Upper lobe of left lung (tissue), 6 donors: ENCODE measurements around the gene MAST4. TPM values are rescaled to one million over a fixed set of nuclear protein-coding genes. Genes with fewer than 3 reads are reported as not detected.
"Not testable (repeated sequence)": the region's sequence is repeated elsewhere in the genome, so short reads cannot be mapped to it uniquely, and the experiment has no call there.

Experiments
- ATAC-seq, 2 donors: fragments of 200-7000 bp; cut with Tn5 transposase; one replicate each; pipeline ENCODE4 v1.9.1; 2022; ENCODE audit warnings: mild to moderate bottlenecking in 2 of 2, moderate library complexity in 2 of 2; ENCODE audit not compliant: low FRiP score in 2 of 2
- DNase-seq, 2 donors: peaks; one replicate each; pipeline ENCODE4 v3.0.0-alpha.2; 2019 to 2020
- H3K27ac ChIP-seq, 4 donors: fragments of 200-600 bp; sonication (generic); one replicate each; pipeline ENCODE4 v1.5.1; 2016 to 2019
- H3K27me3 ChIP-seq, 4 donors: fragments of 200-600 bp; sonication (generic); one replicate each; pipeline ENCODE4 v1.5.1; 2017 to 2019
- H3K36me3 ChIP-seq, 4 donors: fragments of 200-600 bp; sonication (generic); one replicate each; pipeline ENCODE4 v1.5.1; 2016 to 2019
- H3K4me1 ChIP-seq, 4 donors: fragments of 200-600 bp; sonication (generic); one replicate each; pipeline ENCODE4 v1.5.1; 2018 to 2019
- H3K4me3 ChIP-seq, 4 donors: fragments of 200-600 bp; sonication (generic); one replicate each; pipeline ENCODE4 v1.5.1; 2017 to 2019; ENCODE audit warnings: mild to moderate bottlenecking in 2 of 4, moderate library complexity in 1 of 4
- H3K9me3 ChIP-seq, 4 donors: fragments of 200-600 bp; sonication (generic); one replicate each; pipeline ENCODE4 v1.5.1; 2018 to 2019
- EP300 ChIP-seq, 4 donors: sonication (generic); formaldehyde crosslinking; IDR thresholded peaks; one replicate each; pipeline ENCODE4 v1.5.1; 2017; ENCODE audit warnings: antibody characterized with exemption in 4 of 4, control low read depth in 2 of 4
- POLR2A ChIP-seq, 4 donors: fragments of 450-650 bp; IDR thresholded peaks; one replicate each; pipeline ENCODE4 v1.5.1; 2016 to 2017; ENCODE audit warnings: antibody characterized with exemption in 4 of 4, mild to moderate bottlenecking in 2 of 4
- POLR2AphosphoS5 ChIP-seq, 2 donors: sonication (generic); formaldehyde crosslinking; IDR thresholded peaks; one replicate each; pipeline ENCODE4 v1.5.1; 2017; ENCODE audit warnings: antibody characterized with exemption in 2 of 2
- WGBS, 2 donors: methylation state at CpG; one replicate each; pipeline ENCODE4 v1.1.5; 2017 to 2018; 5-methylcytosine and 5-hydroxymethylcytosine counted together
- total RNA-seq, 6 donors: library from RNA; depleted of rRNA in 4 of 6; stranded (reverse); fragments of >200 nt in 4 of 6; gene quantifications; one replicate each; pipeline versions ENCODE4 v1.1.0 to v1.2.1, GENCODE V29; 2016 to 2021
- TF ChIP-seq, protein P1 (sequence below), 6 experiments: fragments of 450-650 bp in 4 of 6; fragments of 200-600 bp in 2 of 6; sonication (generic) in 2 of 6; IDR thresholded peaks; one replicate each; pipeline ENCODE4 v1.5.1; 2016 to 2019; ENCODE audit warnings: antibody characterized with exemption in 6 of 6
- donor health status: DM: no; HTN: no; CAD: no; lungs with moderate emphysema.
- donor health status: DM: no; HTN: yes; CAD: no; lungs with severe emphysema.

MAST4 gene
- total RNA-seq, 6 donors from 2014 or later = 44.8 to 229 (median 66.4) TPM

DNA sequence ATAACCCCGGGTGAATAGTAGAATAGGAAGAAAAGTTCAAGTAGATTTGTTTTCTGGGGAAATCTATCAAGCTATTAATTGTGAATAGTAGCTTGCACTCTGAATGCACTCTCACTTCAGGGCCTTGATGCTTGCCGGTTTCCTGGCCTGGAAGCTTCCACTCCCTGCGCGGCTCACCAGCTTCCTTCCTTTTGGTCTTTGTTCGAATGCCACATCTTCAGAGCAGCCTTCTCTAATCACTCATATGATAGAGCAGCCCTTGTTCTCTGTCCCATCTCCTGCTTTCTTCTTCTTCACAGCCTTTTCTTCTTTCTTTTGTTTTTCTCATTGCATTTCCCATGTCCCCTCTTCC lies 146.7 kb downstream of the MAST4 start:
- H3K9me3 ChIP-seq = no peaks in the 10 kb centered on the region
- no peak overlapping the region for H3K4me3 ChIP-seq
- WGBS, 2 donors = 26% methylated on average over 5 of the region's 5 CpGs
- no peaks in the 10 kb centered on the region for H3K36me3 ChIP-seq
- ATAC-seq = no peak
- peak overlapping the region; percentile 55 to 84 (median 72) for H3K27ac ChIP-seq
- DNase-seq = no peak
- H3K4me1 ChIP-seq = peaks cover 15 to 45% (median 19%) of the 10 kb centered on the region in 4 donors
- TF ChIP-seq POLR2A (IDR thresholded peaks at IDR 0.05) = no peak
- TF ChIP-seq POLR2AphosphoS5 (IDR thresholded peaks at IDR 0.05) = no peak
- TF ChIP-seq, protein P1, sequence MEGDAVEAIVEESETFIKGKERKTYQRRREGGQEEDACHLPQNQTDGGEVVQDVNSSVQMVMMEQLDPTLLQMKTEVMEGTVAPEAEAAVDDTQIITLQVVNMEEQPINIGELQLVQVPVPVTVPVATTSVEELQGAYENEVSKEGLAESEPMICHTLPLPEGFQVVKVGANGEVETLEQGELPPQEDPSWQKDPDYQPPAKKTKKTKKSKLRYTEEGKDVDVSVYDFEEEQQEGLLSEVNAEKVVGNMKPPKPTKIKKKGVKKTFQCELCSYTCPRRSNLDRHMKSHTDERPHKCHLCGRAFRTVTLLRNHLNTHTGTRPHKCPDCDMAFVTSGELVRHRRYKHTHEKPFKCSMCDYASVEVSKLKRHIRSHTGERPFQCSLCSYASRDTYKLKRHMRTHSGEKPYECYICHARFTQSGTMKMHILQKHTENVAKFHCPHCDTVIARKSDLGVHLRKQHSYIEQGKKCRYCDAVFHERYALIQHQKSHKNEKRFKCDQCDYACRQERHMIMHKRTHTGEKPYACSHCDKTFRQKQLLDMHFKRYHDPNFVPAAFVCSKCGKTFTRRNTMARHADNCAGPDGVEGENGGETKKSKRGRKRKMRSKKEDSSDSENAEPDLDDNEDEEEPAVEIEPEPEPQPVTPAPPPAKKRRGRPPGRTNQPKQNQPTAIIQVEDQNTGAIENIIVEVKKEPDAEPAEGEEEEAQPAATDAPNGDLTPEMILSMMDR (IDR thresholded peaks at IDR 0.05) = no peak
- no peak for TF ChIP-seq EP300 (IDR thresholded peaks at IDR 0.05)
- no peaks in the 10 kb centered on the region for H3K27me3 ChIP-seq

DNA sequence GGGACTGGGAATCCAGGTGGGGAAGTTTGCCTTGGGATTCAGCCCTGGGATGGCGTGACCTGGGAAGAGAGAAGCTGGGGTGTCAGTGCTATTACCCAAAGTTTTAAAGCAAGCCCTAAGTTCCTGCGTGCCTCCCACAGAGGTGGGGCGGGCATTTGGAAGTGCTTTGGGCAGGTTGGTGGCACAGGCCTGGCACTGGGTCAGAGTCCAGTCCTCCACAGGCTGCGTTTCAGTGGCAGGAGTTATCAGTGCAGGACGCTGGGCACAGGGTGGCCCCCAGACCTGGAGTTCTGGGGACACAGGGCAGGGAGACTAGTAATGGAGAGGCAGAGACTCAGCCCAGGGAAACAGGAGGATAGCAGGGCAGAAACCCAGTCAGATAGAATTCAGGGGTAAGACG lies 147.2 kb downstream of the MAST4 start:
- peak overlapping the region; percentile 55 to 84 (median 72) for H3K27ac ChIP-seq
- no peak for TF ChIP-seq POLR2AphosphoS5 (IDR thresholded peaks at IDR 0.05)
- no peak for TF ChIP-seq POLR2A (IDR thresholded peaks at IDR 0.05)
- TF ChIP-seq EP300 (IDR thresholded peaks at IDR 0.05) = no peak
- TF ChIP-seq, protein P1 (IDR thresholded peaks at IDR 0.05) = no peak
- peaks cover 15 to 45% (median 19%) of the 10 kb centered on the region in 4 donors for H3K4me1 ChIP-seq
- DNase-seq (peak in 1 of 2 donors; percentile 6), ATAC-seq (no peak)
- H3K9me3 ChIP-seq = no peaks in the 10 kb centered on the region
- H3K36me3 ChIP-seq = no peaks in the 10 kb centered on the region
- 83 to 87% methylated on average over 6 of the region's 6 CpGs for WGBS, 2 donors
- no peaks in the 10 kb centered on the region for H3K27me3 ChIP-seq
- H3K4me3 ChIP-seq = no peak overlapping the region

DNA sequence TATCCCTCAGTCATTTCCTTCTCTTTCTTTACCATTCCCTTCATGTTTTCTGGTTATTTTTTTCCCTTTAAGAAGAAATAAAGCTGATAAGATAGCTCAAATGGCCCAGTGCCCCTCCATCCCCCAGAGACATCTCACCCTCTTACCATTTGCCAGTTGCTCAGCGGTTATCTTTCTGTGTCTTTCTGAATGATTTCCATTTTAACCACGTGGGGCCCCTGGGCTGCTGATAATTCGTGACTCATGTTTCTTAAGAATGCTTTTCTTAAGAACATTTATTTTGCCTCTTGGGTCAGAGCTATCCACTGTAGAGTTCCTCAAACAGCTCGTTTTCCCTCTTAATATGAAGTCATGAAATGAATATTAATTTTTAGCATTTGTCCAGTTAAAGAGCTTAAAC lies 147.8 kb downstream of the MAST4 start:
- H3K4me3 ChIP-seq = no peak overlapping the region
- peaks cover 15 to 43% (median 19%) of the 10 kb centered on the region in 4 donors for H3K4me1 ChIP-seq
- H3K27ac ChIP-seq = peak overlapping the region in 3 of 4 donors; percentile 69 to 84 (median 76)
- H3K27me3 ChIP-seq = no peaks in the 10 kb centered on the region
- H3K36me3 ChIP-seq = no peaks in the 10 kb centered on the region
- no peaks in the 10 kb centered on the region for H3K9me3 ChIP-seq
- WGBS, 2 donors = 33 to 52% methylated on average over 4 of the region's 4 CpGs
- TF ChIP-seq POLR2AphosphoS5 (IDR thresholded peaks at IDR 0.05) (no peak), EP300 (IDR thresholded peaks at IDR 0.05) (no peak), POLR2A (IDR thresholded peaks at IDR 0.05) (no peak)
- TF ChIP-seq, protein P1 (IDR thresholded peaks at IDR 0.05) = no peak
- ATAC-seq = peak in 1 of 2 donors; percentile 52
- DNase-seq = peak in 1 of 2 donors; percentile 35

GRCh38 chr5:66745297-66745696 lies 149.1 kb downstream of the MAST4 start:
- Histone ChIP-seq H3K9me3 (no peaks in the 10 kb centered on the region), H3K4me3 (no peak overlapping the region), H3K27ac (no peak overlapping the region), H3K4me1 (peaks cover 15 to 35% (median 19%) of the 10 kb centered on the region in 4 donors), H3K36me3 (no peaks in the 10 kb centered on the region), H3K27me3 (no peaks in the 10 kb centered on the region)
- DNase-seq (no peak), ATAC-seq (no peak)
- WGBS, 2 donors = 94 to 95% methylated on average over 5 of the region's 5 CpGs
- TF ChIP-seq POLR2A (IDR thresholded peaks at IDR 0.05) (no peak), EP300 (IDR thresholded peaks at IDR 0.05) (no peak), POLR2AphosphoS5 (IDR thresholded peaks at IDR 0.05) (no peak)
- TF ChIP-seq, protein P1 (IDR thresholded peaks at IDR 0.05) = no peak

DNA sequence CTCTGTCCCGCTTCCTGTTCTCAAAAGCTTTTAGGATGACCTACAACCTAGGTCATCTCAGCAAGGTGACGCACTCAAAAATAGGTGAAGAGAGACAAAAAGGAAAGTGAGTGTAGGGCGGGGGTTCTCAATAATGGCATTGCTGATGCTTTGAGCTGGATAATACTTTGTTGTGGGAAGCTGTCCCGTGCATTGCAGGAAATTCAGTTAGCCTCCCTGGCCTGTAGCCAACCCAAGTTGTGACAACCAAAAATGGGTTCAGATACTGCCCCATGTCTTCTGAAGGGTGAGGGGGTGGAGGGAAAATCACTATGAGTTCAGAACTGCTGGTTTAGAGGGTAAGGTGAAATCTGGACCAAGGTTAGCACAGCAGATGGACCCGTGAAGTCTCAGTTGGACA lies 151.4 kb downstream of the MAST4 start:
- ATAC-seq (no peak), DNase-seq (no peak)
- H3K27ac ChIP-seq = no peak overlapping the region
- no peaks in the 10 kb centered on the region for H3K9me3 ChIP-seq
- H3K27me3 ChIP-seq = no peaks in the 10 kb centered on the region
- no peak for TF ChIP-seq EP300 (IDR thresholded peaks at IDR 0.05)
- H3K36me3 ChIP-seq = no peaks in the 10 kb centered on the region
- peaks cover 12 to 25% (median 15%) of the 10 kb centered on the region in 4 donors for H3K4me1 ChIP-seq
- WGBS, 2 donors = 72 to 81% methylated on average over 5 of the region's 5 CpGs
- no peak overlapping the region for H3K4me3 ChIP-seq

GRCh38 chr5:66752668-66753067 lies 156.5 kb downstream of the MAST4 start:
- H3K4me3 ChIP-seq, H3K36me3 ChIP-seq, H3K27me3 ChIP-seq, H3K4me1 ChIP-seq, H3K9me3 ChIP-seq, ATAC-seq, H3K27ac ChIP-seq: not testable (repeated sequence)
- peak in 1 of 2 donors; percentile 59 for DNase-seq
- 60% methylated on average over 1 of the region's 2 CpGs; no CpG with 5 or more reads in 1 of the 2 donors for WGBS, 2 donors
